ENCODE measurements around the gene PSME3IP1.

- TF ChIP-seq CTCF (IDR thresholded peaks at IDR 0.05) (no peak), ZFX (IDR thresholded peaks at IDR 0.05; ENCODE audit: borderline replicate concordance) (no peak)
These were observed 37.4 kb downstream of the PSME3IP1 start for GRCh38 chr16:57148481-57148880.
